ENCODE measurements around the gene CFAP251. TPM values are rescaled to one million over a fixed set of nuclear protein-coding genes. Genes with fewer than 3 reads are reported as not detected.

The CFAP251 gene
- total and polyA plus RNA-seq, 2 of the 13 experiments (the other 11 are each of a cell fraction or from before 2014, with no cell fraction given), result 0.30 to 0.42 TPM

DNA sequence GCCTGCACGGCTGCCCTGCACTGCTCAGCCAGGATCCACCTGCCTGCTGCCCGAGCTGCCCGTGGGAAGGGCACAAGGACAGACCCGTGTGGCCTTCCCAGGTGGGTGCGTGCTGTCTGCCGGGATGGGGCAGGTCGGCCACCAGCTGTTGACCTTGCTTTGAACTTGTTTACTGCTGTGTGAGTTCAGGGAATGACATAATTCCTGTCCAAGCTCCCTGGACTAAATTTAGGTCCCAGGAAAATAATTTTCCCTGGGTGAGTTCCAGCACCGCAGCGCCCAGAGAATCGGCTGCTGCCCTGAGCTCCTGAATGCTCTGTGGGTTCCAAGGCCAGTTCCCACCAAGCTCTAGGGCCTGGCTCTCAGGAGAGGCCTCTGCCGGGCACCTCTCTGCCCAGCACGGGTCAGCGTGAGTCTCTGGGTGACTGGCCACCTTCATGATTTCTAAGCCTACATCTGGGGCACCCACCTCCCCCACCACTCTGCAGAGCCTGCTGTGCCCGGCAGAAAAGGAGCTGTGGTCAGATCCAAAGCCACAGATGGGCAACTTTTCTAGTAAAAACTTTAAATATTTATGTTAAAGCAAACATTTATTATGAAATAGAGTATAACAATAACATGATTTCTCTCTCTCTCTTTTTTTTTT is 133.0 kb downstream of the CFAP251 start (continued):
- TF ChIP-seq, protein P1, sequence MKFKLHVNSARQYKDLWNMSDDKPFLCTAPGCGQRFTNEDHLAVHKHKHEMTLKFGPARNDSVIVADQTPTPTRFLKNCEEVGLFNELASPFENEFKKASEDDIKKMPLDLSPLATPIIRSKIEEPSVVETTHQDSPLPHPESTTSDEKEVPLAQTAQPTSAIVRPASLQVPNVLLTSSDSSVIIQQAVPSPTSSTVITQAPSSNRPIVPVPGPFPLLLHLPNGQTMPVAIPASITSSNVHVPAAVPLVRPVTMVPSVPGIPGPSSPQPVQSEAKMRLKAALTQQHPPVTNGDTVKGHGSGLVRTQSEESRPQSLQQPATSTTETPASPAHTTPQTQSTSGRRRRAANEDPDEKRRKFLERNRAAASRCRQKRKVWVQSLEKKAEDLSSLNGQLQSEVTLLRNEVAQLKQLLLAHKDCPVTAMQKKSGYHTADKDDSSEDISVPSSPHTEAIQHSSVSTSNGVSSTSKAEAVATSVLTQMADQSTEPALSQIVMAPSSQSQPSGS (CRISPR knock-in tag; IDR thresholded peaks at IDR 0.05), result 0 out of 2 replicates have a peak, but pooled peaks have one; percentile 34
- no peak for TF ChIP-seq SRSF9 (IDR thresholded peaks at IDR 0.05; ENCODE audit: borderline replicate concordance, insufficient read depth, low read depth, low read length, poor library complexity, severe bottlenecking)
- TF ChIP-seq FOXO1 (CRISPR knock-in tag; IDR thresholded peaks at IDR 0.05), result peak; percentile 84
- 0 out of 2 replicates have a peak, but pooled peaks have one; percentile 8 for TF ChIP-seq ZNF768 (CRISPR knock-in tag; IDR thresholded peaks at IDR 0.05)
- TF ChIP-seq, protein P2, sequence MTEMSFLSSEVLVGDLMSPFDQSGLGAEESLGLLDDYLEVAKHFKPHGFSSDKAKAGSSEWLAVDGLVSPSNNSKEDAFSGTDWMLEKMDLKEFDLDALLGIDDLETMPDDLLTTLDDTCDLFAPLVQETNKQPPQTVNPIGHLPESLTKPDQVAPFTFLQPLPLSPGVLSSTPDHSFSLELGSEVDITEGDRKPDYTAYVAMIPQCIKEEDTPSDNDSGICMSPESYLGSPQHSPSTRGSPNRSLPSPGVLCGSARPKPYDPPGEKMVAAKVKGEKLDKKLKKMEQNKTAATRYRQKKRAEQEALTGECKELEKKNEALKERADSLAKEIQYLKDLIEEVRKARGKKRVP (CRISPR knock-in tag; IDR thresholded peaks at IDR 0.05), result no peak
- TF ChIP-seq FOXP1 (IDR thresholded peaks at IDR 0.05), result no peak
- peak; percentile 62 for TF ChIP-seq FOXP1 (CRISPR knock-in tag; IDR thresholded peaks at IDR 0.05)
- TF ChIP-seq FLYWCH1 (CRISPR knock-in tag; IDR thresholded peaks at IDR 0.05), result no peak
- no peak for TF ChIP-seq HHEX (CRISPR knock-in tag; IDR thresholded peaks at IDR 0.05)
- TF ChIP-seq ATRX (CRISPR knock-in tag; IDR thresholded peaks at IDR 0.05; ENCODE audit: borderline replicate concordance), result no peak
- TF ChIP-seq STAT5B (CRISPR knock-in tag; IDR thresholded peaks at IDR 0.05), result no peak
- no peak for TF ChIP-seq MTF2 (CRISPR knock-in tag; IDR thresholded peaks at IDR 0.05; ENCODE audit: borderline replicate concordance)
- TF ChIP-seq REL (CRISPR knock-in tag; conservative IDR thresholded peaks at IDR 0.05), result no peak
- no peak for TF ChIP-seq ZSCAN29 (CRISPR knock-in tag; conservative IDR thresholded peaks at IDR 0.05)
- TF ChIP-seq, protein P3, sequence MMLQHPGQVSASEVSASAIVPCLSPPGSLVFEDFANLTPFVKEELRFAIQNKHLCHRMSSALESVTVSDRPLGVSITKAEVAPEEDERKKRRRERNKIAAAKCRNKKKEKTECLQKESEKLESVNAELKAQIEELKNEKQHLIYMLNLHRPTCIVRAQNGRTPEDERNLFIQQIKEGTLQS (CRISPR knock-in tag; IDR thresholded peaks at IDR 0.05), result no peak
- TF ChIP-seq, protein P4, sequence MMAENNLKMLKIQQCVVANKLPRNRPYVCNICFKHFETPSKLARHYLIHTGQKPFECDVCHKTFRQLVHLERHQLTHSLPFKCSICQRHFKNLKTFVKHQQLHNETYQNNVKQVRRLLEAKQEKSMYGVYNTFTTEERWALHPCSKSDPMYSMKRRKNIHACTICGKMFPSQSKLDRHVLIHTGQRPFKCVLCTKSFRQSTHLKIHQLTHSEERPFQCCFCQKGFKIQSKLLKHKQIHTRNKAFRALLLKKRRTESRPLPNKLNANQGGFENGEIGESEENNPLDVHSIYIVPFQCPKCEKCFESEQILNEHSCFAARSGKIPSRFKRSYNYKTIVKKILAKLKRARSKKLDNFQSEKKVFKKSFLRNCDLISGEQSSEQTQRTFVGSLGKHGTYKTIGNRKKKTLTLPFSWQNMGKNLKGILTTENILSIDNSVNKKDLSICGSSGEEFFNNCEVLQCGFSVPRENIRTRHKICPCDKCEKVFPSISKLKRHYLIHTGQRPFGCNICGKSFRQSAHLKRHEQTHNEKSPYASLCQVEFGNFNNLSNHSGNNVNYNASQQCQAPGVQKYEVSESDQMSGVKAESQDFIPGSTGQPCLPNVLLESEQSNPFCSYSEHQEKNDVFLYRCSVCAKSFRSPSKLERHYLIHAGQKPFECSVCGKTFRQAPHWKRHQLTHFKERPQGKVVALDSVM (CRISPR knock-in tag; IDR thresholded peaks at IDR 0.05), result no peak
- no peak for TF ChIP-seq ZNF670 (CRISPR knock-in tag; IDR thresholded peaks at IDR 0.05; ENCODE audit: borderline replicate concordance)
- no peak for TF ChIP-seq ZNF678 (CRISPR knock-in tag; IDR thresholded peaks at IDR 0.05)
- TF ChIP-seq RAD21 (CRISPR knock-in tag; IDR thresholded peaks at IDR 0.05), result no peak
- no peak for TF ChIP-seq GABPA (IDR thresholded peaks at IDR 0.05; ENCODE audit: low read depth, low read length)
- TF ChIP-seq GABPA (CRISPR knock-in tag; IDR thresholded peaks at IDR 0.05; ENCODE audit: low read depth), result no peak
- TF ChIP-seq NFYB (CRISPR knock-in tag; IDR thresholded peaks at IDR 0.05), result no peak
- TF ChIP-seq, protein P5, sequence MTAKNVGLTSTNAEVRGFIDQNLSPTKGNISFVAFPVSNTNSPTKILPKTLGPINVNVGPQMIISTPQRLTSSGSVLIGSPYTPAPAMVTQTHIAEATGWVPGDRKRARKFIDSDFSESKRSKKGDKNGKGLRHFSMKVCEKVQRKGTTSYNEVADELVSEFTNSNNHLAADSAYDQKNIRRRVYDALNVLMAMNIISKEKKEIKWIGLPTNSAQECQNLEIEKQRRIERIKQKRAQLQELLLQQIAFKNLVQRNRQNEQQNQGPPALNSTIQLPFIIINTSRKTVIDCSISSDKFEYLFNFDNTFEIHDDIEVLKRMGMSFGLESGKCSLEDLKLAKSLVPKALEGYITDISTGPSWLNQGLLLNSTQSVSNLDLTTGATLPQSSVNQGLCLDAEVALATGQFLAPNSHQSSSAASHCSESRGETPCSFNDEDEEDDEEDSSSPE (CRISPR knock-in tag; IDR thresholded peaks at IDR 0.05), result no peak
